Measurements from ENCODE around the gene FAM228A.

FAM228A gene

GRCh38 chr2:24204505-24204904, 29.7 kb downstream of the FAM228A start:
- Histone ChIP-seq H3K36me3 (peaks cover 9% of the 10 kb centered on the region), H3K27ac (no peak overlapping the region), H3K27me3 (ENCODE audit: insufficient read depth, low read depth, severe bottlenecking) (no peaks in the 10 kb centered on the region), H3K9me3 (ENCODE audit: severe bottlenecking) (no peaks in the 10 kb centered on the region), H3K4me3 (ENCODE audit: low read depth, low read length) (no peak overlapping the region)
- no peak for TF ChIP-seq CTCF (IDR thresholded peaks at IDR 0.05; ENCODE audit: low read depth, low read length)
- DNase-seq = no peak

GRCh38 chr2:24205131-24205530, 30.3 kb downstream of the FAM228A start:
- no peak for DNase-seq
- no peaks in the 10 kb centered on the region for H3K27me3 ChIP-seq (ENCODE audit: insufficient read depth, low read depth, severe bottlenecking)
- TF ChIP-seq CTCF (IDR thresholded peaks at IDR 0.05; ENCODE audit: low read depth, low read length) = no peak
- no peak overlapping the region for H3K4me3 ChIP-seq (ENCODE audit: low read depth, low read length)
- H3K36me3 ChIP-seq = peaks cover 9% of the 10 kb centered on the region
- no peak overlapping the region for H3K27ac ChIP-seq
- no peaks in the 10 kb centered on the region for H3K9me3 ChIP-seq (ENCODE audit: severe bottlenecking)

- Histone ChIP-seq H3K27ac (no peak overlapping the region), H3K4me3 (ENCODE audit: low read depth, low read length) (no peak overlapping the region), H3K36me3 (peaks cover 9% of the 10 kb centered on the region), H3K9me3 (ENCODE audit: severe bottlenecking) (no peaks in the 10 kb centered on the region), H3K27me3 (ENCODE audit: insufficient read depth, low read depth, severe bottlenecking) (no peaks in the 10 kb centered on the region)
- DNase-seq = no peak
- no peak for TF ChIP-seq CTCF (IDR thresholded peaks at IDR 0.05; ENCODE audit: low read depth, low read length)
Measured at GRCh38 chr2:24206242-24206641, 31.4 kb downstream of the FAM228A start.

GRCh38 chr2:24206714-24207113, 31.9 kb downstream of the FAM228A start:
- no peak for DNase-seq
- Histone ChIP-seq H3K27ac (no peak overlapping the region), H3K4me3 (ENCODE audit: low read depth, low read length) (no peak overlapping the region), H3K9me3 (ENCODE audit: severe bottlenecking) (no peaks in the 10 kb centered on the region), H3K36me3 (peaks cover 9% of the 10 kb centered on the region), H3K27me3 (ENCODE audit: insufficient read depth, low read depth, severe bottlenecking) (no peaks in the 10 kb centered on the region)
- no peak for TF ChIP-seq CTCF (IDR thresholded peaks at IDR 0.05; ENCODE audit: low read depth, low read length)

GRCh38 chr2:24207359-24207758, 32.5 kb downstream of the FAM228A start:
- no peaks in the 10 kb centered on the region for H3K9me3 ChIP-seq (ENCODE audit: severe bottlenecking)
- H3K27me3 ChIP-seq (ENCODE audit: insufficient read depth, low read depth, severe bottlenecking) = no peaks in the 10 kb centered on the region
- H3K36me3 ChIP-seq = peaks cover 9% of the 10 kb centered on the region
- no peak for DNase-seq
- H3K27ac ChIP-seq = no peak overlapping the region
- H3K4me3 ChIP-seq (ENCODE audit: low read depth, low read length) = no peak overlapping the region
- TF ChIP-seq CTCF (IDR thresholded peaks at IDR 0.05; ENCODE audit: low read depth, low read length) = no peak

GRCh38 chr2:24208490-24208889, 33.6 kb downstream of the FAM228A start:
- H3K4me3 ChIP-seq (ENCODE audit: low read depth, low read length) = no peak overlapping the region

More at GRCh38 chr2:24208490-24208889, 33.6 kb downstream of the FAM228A start:
- Histone ChIP-seq H3K27ac (no peak overlapping the region), H3K36me3 (peaks cover 9% of the 10 kb centered on the region), H3K27me3 (ENCODE audit: insufficient read depth, low read depth, severe bottlenecking) (no peaks in the 10 kb centered on the region), H3K9me3 (ENCODE audit: severe bottlenecking) (no peaks in the 10 kb centered on the region)
- no peak for TF ChIP-seq CTCF (IDR thresholded peaks at IDR 0.05; ENCODE audit: low read depth, low read length)
- DNase-seq = no peak
